Measurements from ENCODE around the gene SLC6A19.

Gene SLC6A19

DNA sequence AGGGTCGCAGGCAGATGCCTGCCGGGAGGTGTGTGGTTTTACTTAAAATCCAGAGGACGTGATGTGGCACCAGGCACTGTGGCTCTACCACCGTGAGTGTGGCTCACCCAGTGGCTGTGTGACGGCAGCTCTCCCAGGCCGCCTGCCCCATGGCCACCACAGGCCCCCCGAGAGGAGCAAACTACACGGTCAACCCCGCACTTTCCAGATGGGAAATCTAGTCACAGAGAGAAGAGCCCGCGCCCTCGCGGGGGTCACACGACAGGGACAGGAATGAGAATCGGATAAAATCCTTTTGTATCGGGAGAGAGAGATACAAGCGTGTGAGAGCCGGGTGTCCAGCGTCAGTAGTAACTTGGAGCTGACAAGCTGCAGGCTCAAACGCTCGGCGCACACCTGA lies 69.0 kb downstream of the SLC6A19 start:
- TF ChIP-seq, protein P1, sequence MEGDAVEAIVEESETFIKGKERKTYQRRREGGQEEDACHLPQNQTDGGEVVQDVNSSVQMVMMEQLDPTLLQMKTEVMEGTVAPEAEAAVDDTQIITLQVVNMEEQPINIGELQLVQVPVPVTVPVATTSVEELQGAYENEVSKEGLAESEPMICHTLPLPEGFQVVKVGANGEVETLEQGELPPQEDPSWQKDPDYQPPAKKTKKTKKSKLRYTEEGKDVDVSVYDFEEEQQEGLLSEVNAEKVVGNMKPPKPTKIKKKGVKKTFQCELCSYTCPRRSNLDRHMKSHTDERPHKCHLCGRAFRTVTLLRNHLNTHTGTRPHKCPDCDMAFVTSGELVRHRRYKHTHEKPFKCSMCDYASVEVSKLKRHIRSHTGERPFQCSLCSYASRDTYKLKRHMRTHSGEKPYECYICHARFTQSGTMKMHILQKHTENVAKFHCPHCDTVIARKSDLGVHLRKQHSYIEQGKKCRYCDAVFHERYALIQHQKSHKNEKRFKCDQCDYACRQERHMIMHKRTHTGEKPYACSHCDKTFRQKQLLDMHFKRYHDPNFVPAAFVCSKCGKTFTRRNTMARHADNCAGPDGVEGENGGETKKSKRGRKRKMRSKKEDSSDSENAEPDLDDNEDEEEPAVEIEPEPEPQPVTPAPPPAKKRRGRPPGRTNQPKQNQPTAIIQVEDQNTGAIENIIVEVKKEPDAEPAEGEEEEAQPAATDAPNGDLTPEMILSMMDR (IDR thresholded peaks at IDR 0.05; ENCODE audit: low read depth, low read length, missing control alignments) = no peak
- no peak overlapping the region for H3K4me3 ChIP-seq (replicated peaks; ENCODE audit: low read depth, low read length)
- DNase-seq (ENCODE audit: extremely low read depth, low read depth) = no peak

- no peak for DNase-seq (ENCODE audit: extremely low read depth, low read depth)
- TF ChIP-seq, protein P1 (IDR thresholded peaks at IDR 0.05; ENCODE audit: low read depth, low read length, missing control alignments) = no peak
- no peak overlapping the region for H3K4me3 ChIP-seq (replicated peaks; ENCODE audit: low read depth, low read length)
Observed at GRCh38 chr5:1270933-1271914, 69.8 kb downstream of the SLC6A19 start.

- no peak overlapping the region for H3K4me3 ChIP-seq (replicated peaks; ENCODE audit: low read depth, low read length)
- TF ChIP-seq, protein P1 (IDR thresholded peaks at IDR 0.05; ENCODE audit: low read depth, low read length, missing control alignments) = no peak
- no peak for DNase-seq (ENCODE audit: extremely low read depth, low read depth)
Observed at GRCh38 chr5:1272201-1272600, 70.8 kb downstream of the SLC6A19 start.

GRCh38 chr5:1273745-1274144 lies 72.3 kb downstream of the SLC6A19 start:
- DNase-seq (ENCODE audit: extremely low read depth, low read depth) = no peak
- TF ChIP-seq, protein P1 (IDR thresholded peaks at IDR 0.05; ENCODE audit: low read depth, low read length, missing control alignments) = no peak

GRCh38 chr5:1274471-1274870 lies 73.1 kb downstream of the SLC6A19 start:
- TF ChIP-seq, protein P1 (IDR thresholded peaks at IDR 0.05; ENCODE audit: low read depth, low read length, missing control alignments) = no peak
- no peak for DNase-seq (ENCODE audit: extremely low read depth, low read depth)
- H3K4me3 ChIP-seq (replicated peaks; ENCODE audit: low read depth, low read length) = no peak overlapping the region

More at GRCh38 chr5:1273745-1274144, 72.3 kb downstream of the SLC6A19 start:
- H3K4me3 ChIP-seq (replicated peaks; ENCODE audit: low read depth, low read length) = no peak overlapping the region

Data from HFF-Myc (cell line).